H1 (cell line): Measurements from ENCODE around the gene KRT80. TPM values are rescaled to one million over a fixed set of nuclear protein-coding genes. Genes with fewer than 3 reads are reported as not detected.

Source experiments
- CBX8 ChIP-seq: fragments of 300-800, 300-1000 bp; sonication (generic); IDR thresholded peaks from 2 replicates; pipeline ENCODE4 v1.7.1; 2016; ENCODE audit warnings: low read depth, low read length, borderline replicate concordance
- CEBPB ChIP-seq: IDR thresholded peaks from 2 replicates; pipeline ENCODE4 v1.6.1; 2012; ENCODE audit warnings: low read depth, low read length
- CREB1 ChIP-seq: IDR thresholded peaks from 2 replicates; pipeline ENCODE4 v1.6.1; 2012; ENCODE audit warnings: inconsistent platforms
- EGR1 ChIP-seq: IDR thresholded peaks from 2 replicates; pipeline ENCODE4 v1.6.1; 2011; ENCODE audit warnings: low read depth, low read length, borderline replicate concordance
- NRF1 ChIP-seq: IDR thresholded peaks from 2 replicates; pipeline ENCODE4 v1.6.1; 2011; ENCODE audit warnings: mild to moderate bottlenecking, low read depth, low read length, improper control_type of control experiment
- PHF8 ChIP-seq: fragments of 200-600 bp; sonication (generic); conservative IDR thresholded peaks from 2 replicates; pipeline ENCODE4 v1.7.1; 2012; ENCODE audit warnings: low read depth, mild to moderate bottlenecking, inconsistent platforms, low read length, moderate library complexity
- SAP30 ChIP-seq: fragments of 300-600 bp; sonication (generic); IDR thresholded peaks from 2 replicates; pipeline ENCODE4 v1.7.1; 2012; ENCODE audit warnings: low read length, moderate library complexity, mild to moderate bottlenecking, inconsistent platforms; ENCODE audit not compliant: insufficient read depth, insufficient replicate concordance
- TEAD4 ChIP-seq: IDR thresholded peaks from 2 replicates; pipeline ENCODE4 v1.6.1; 2012; ENCODE audit warnings: low read depth, low read length, inconsistent platforms, mixed read lengths
- ZNF274 ChIP-seq: IDR thresholded peaks from 2 replicates; pipeline ENCODE4 v1.7.0; 2012; ENCODE audit warnings: low read length, borderline replicate concordance; ENCODE audit errors: extremely low read depth
- polyA plus RNA-seq, 7 experiments: library from polyadenylated mRNA; depleted of rRNA in 3 of 7; stranded (reverse) in 5 of 7; unstranded in 2 of 7; fragments of >200 nt in 5 of 7; fragments of 200-250 nt in 2 of 7; gene quantifications; 1 replicate in 5 of 7; 2 replicates in 1 of 7; 4 replicates in 1 of 7; pipeline versions ENCODE4 v1.2.1 to v1.2.3, GENCODE V29; 2011 to 2013; ENCODE audit warnings: missing spikeins in 2 of 7, mixed read lengths in 2 of 7
- total RNA-seq: library from RNA; stranded (reverse); fragmentation: NEBNext Ultra II Directional; extraction: Animal tissue kit (Norgen Biotek cat#: 25700); gene quantifications from 2 replicates; pipeline ENCODE4 v1.2.1, GENCODE V29; 2021
- TF ChIP-seq, protein P1 (sequence below): fragments of 300-600 bp; sonication (generic); IDR thresholded peaks from 2 replicates; pipeline ENCODE4 v1.7.1; 2012; ENCODE audit warnings: low read length, moderate library complexity, mild to moderate bottlenecking, inconsistent platforms; ENCODE audit not compliant: insufficient replicate concordance

The KRT80 gene
- total and polyA plus RNA-seq, 2 of the 8 experiments (the other 6 are each of a cell fraction or from before 2014, with no cell fraction given): 0.05 TPM; not detected in 1

DNA sequence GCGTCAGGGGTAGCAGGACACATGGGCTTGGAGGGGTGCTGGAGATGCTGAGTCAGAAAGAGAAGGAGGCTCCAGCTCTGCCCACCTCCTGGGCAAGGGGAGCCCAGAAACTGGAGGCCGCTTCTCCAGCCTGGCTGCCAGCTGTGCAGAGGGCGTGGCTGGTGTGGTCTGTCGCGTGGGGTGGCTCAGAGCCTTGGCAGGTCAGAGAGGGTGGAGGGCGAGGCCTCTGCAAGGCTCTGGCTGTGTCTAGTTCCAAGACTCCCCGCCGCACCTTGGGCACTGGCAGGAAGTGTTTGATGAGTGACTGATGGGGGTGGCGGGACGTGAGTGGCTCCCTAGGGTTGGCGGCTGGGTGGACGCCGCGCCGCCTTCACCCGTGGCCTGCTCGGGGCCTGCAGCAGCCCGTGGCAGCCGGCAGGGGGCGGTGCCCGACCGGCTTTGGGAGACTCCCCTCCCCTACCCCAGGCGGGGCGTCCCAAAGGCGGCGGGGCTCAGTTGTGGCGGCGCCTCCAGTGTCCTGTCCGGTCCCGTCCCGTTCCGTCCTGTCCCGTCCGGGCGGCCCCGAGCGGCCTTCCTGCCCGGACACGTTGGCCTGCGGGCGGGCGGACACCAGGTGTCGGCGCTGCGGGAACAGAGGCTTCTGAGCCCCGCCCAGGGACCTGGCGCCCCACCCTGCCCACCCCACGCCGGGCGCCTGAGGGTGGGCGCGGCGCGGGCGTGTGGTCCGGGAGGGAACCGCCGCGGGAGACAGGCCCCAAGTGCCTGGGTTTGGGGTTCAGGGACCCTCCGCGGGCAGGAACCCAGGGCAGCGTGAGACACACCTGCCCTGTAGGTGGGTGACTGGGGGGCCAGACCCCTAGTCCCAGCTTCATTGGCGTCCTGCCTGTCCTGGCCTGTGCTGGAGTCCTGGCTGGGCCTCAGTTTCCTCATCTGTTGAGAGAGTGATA, 39.7 kb downstream of the KRT80 start (continued):
- TF ChIP-seq, protein P1, sequence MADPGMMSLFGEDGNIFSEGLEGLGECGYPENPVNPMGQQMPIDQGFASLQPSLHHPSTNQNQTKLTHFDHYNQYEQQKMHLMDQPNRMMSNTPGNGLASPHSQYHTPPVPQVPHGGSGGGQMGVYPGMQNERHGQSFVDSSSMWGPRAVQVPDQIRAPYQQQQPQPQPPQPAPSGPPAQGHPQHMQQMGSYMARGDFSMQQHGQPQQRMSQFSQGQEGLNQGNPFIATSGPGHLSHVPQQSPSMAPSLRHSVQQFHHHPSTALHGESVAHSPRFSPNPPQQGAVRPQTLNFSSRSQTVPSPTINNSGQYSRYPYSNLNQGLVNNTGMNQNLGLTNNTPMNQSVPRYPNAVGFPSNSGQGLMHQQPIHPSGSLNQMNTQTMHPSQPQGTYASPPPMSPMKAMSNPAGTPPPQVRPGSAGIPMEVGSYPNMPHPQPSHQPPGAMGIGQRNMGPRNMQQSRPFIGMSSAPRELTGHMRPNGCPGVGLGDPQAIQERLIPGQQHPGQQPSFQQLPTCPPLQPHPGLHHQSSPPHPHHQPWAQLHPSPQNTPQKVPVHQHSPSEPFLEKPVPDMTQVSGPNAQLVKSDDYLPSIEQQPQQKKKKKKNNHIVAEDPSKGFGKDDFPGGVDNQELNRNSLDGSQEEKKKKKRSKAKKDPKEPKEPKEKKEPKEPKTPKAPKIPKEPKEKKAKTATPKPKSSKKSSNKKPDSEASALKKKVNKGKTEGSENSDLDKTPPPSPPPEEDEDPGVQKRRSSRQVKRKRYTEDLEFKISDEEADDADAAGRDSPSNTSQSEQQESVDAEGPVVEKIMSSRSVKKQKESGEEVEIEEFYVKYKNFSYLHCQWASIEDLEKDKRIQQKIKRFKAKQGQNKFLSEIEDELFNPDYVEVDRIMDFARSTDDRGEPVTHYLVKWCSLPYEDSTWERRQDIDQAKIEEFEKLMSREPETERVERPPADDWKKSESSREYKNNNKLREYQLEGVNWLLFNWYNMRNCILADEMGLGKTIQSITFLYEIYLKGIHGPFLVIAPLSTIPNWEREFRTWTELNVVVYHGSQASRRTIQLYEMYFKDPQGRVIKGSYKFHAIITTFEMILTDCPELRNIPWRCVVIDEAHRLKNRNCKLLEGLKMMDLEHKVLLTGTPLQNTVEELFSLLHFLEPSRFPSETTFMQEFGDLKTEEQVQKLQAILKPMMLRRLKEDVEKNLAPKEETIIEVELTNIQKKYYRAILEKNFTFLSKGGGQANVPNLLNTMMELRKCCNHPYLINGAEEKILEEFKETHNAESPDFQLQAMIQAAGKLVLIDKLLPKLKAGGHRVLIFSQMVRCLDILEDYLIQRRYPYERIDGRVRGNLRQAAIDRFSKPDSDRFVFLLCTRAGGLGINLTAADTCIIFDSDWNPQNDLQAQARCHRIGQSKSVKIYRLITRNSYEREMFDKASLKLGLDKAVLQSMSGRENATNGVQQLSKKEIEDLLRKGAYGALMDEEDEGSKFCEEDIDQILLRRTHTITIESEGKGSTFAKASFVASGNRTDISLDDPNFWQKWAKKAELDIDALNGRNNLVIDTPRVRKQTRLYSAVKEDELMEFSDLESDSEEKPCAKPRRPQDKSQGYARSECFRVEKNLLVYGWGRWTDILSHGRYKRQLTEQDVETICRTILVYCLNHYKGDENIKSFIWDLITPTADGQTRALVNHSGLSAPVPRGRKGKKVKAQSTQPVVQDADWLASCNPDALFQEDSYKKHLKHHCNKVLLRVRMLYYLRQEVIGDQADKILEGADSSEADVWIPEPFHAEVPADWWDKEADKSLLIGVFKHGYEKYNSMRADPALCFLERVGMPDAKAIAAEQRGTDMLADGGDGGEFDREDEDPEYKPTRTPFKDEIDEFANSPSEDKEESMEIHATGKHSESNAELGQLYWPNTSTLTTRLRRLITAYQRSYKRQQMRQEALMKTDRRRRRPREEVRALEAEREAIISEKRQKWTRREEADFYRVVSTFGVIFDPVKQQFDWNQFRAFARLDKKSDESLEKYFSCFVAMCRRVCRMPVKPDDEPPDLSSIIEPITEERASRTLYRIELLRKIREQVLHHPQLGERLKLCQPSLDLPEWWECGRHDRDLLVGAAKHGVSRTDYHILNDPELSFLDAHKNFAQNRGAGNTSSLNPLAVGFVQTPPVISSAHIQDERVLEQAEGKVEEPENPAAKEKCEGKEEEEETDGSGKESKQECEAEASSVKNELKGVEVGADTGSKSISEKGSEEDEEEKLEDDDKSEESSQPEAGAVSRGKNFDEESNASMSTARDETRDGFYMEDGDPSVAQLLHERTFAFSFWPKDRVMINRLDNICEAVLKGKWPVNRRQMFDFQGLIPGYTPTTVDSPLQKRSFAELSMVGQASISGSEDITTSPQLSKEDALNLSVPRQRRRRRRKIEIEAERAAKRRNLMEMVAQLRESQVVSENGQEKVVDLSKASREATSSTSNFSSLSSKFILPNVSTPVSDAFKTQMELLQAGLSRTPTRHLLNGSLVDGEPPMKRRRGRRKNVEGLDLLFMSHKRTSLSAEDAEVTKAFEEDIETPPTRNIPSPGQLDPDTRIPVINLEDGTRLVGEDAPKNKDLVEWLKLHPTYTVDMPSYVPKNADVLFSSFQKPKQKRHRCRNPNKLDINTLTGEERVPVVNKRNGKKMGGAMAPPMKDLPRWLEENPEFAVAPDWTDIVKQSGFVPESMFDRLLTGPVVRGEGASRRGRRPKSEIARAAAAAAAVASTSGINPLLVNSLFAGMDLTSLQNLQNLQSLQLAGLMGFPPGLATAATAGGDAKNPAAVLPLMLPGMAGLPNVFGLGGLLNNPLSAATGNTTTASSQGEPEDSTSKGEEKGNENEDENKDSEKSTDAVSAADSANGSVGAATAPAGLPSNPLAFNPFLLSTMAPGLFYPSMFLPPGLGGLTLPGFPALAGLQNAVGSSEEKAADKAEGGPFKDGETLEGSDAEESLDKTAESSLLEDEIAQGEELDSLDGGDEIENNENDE: no peak
- TF ChIP-seq CEBPB (no peak), SAP30 (no peak), ZNF274 (no peak), EGR1 (no peak; the same call in 1 of the 2 replicates), CBX8 (no peak), TEAD4 (no peak), NRF1 (no peak), CREB1 (no peak; the same call in 1 of the 2 replicates), PHF8 (no peak)
